GM12891 (cell line): Measurements from ENCODE around the gene SLITRK6.
"Not testable (repeated sequence)": the region's sequence is repeated elsewhere in the genome, so short reads cannot be mapped to it uniquely, and the experiment has no call there.

Experiments
- PAX5 ChIP-seq: IDR thresholded peaks from 2 replicates; pipeline ENCODE4 v1.6.1; 2011; ENCODE audit warnings: low read length, moderate library complexity, mild to moderate bottlenecking; ENCODE audit not compliant: insufficient read depth, severe bottlenecking
- POLR2AphosphoS5 ChIP-seq: IDR thresholded peaks from 2 replicates; pipeline ENCODE4 v1.6.1; 2011; ENCODE audit warnings: low read depth, low read length, control low read depth
- POU2F2 ChIP-seq: IDR thresholded peaks from 2 replicates; pipeline ENCODE4 v1.6.1; 2011; ENCODE audit warnings: low read depth, mild to moderate bottlenecking, control low read depth, low read length, moderate library complexity
- SPI1 ChIP-seq: IDR thresholded peaks from 2 replicates; pipeline ENCODE4 v1.6.1; 2011; ENCODE audit warnings: low read depth, low read length, control low read depth

- not testable (repeated sequence) for TF ChIP-seq POU2F2, SPI1, POLR2AphosphoS5, PAX5
These were observed 55.9 kb downstream of the SLITRK6 start for GRCh38 chr13:85743201-85743770.
